K562 (cell line): ENCODE measurements around the gene BHLHE40. TPM values are rescaled to one million over a fixed set of nuclear protein-coding genes. Genes with fewer than 3 reads are reported as not detected.

Experiments
- ARHGAP35 ChIP-seq: fragments of 450-650 bp; IDR thresholded peaks from 2 replicates; pipeline ENCODE4 v1.6.1; 2018; ENCODE audit not compliant: partially characterized antibody
- CBFB ChIP-seq: sonication (generic); formaldehyde crosslinking; IDR thresholded peaks from 2 replicates; pipeline ENCODE4 v1.4.0; 2020; ENCODE audit warnings: mild to moderate bottlenecking, missing genetic modification reagents
- EP300 ChIP-seq: IDR thresholded peaks from 2 replicates; pipeline ENCODE4 v1.6.1; 2012; ENCODE audit warnings: low read length, improper control_type of control experiment
- ETV6 ChIP-seq, 3 experiments: fragments of 150-350 bp in 1 of 3; sonication (generic) in 1 of 3; formaldehyde crosslinking in 1 of 3; IDR thresholded peaks; 2 replicates each; pipeline versions ENCODE4 v1.6.1 to v1.8.0; 2014 to 2022; ENCODE audit warnings: borderline replicate concordance in 2 of 3, low read depth in 2 of 3, antibody characterized with exemption in 1 of 3, low read length in 1 of 3, mild to moderate bottlenecking in 1 of 3, missing genetic modification reagents in 1 of 3
- ILF3 ChIP-seq: fragments of 450-650 bp; IDR thresholded peaks from 2 replicates; pipeline ENCODE4 v1.6.1; 2018; ENCODE audit warnings: antibody characterized with exemption, mild to moderate bottlenecking, moderate library complexity, borderline replicate concordance
- MYNN ChIP-seq, 2 experiments: sonication (generic); formaldehyde crosslinking in 1 of 2; IDR thresholded peaks; 2 replicates each; pipeline versions ENCODE4 v1.5.0 to v1.6.1; 2016 to 2020; ENCODE audit warnings: antibody characterized with exemption in 1 of 2, missing genetic modification reagents in 1 of 2
- PHTF2 ChIP-seq: fragments of 250-450 bp; sonication (Bioruptor Pico); IDR thresholded peaks from 2 replicates; pipeline ENCODE4 v1.5.0; 2021; ENCODE audit warnings: mild to moderate bottlenecking
- POLR3A ChIP-seq: IDR thresholded peaks from 2 replicates; pipeline ENCODE4 v1.6.1; 2011; ENCODE audit warnings: borderline replicate concordance, mild to moderate bottlenecking, moderate library complexity; ENCODE audit not compliant: insufficient read length, insufficient read depth; ENCODE audit errors: extremely low read depth
- SMARCC2 ChIP-seq: fragments of 450-650 bp; IDR thresholded peaks from 2 replicates; pipeline ENCODE4 v1.6.1; 2017; ENCODE audit warnings: antibody characterized with exemption, moderate library complexity, mild to moderate bottlenecking, low read depth
- SRSF3 ChIP-seq: fragments of 200-400 bp; formaldehyde crosslinking; IDR thresholded peaks from 2 replicates; pipeline ENCODE4 v1.6.1; 2016; ENCODE audit warnings: mild to moderate bottlenecking, low read length, moderate library complexity; ENCODE audit not compliant: insufficient read depth
- WHSC1 ChIP-seq: IDR thresholded peaks from one replicate; pipeline ENCODE4 v1.6.1; 2012; ENCODE audit warnings: low read length, control low read depth, inconsistent platforms
- ZNF184 ChIP-seq: sonication (generic); formaldehyde crosslinking; IDR thresholded peaks from 2 replicates; pipeline ENCODE4 v1.5.0; 2020; ENCODE audit warnings: missing genetic modification reagents
- ZNF263 ChIP-seq: sonication (generic); formaldehyde crosslinking; IDR thresholded peaks from 2 replicates; pipeline ENCODE4 v1.8.0; 2022; ENCODE audit warnings: mild to moderate bottlenecking, missing genetic modification reagents, borderline replicate concordance
- polyA plus RNA-seq, 8 experiments: library from polyadenylated mRNA; depleted of rRNA in 4 of 8; stranded (reverse) in 5 of 8; unstranded in 3 of 8; fragments of >200 nt; fragmentation: Nextera tagmentation in 2 of 8; fragmentation: Illumina TruSeq in 1 of 8; extraction: Ambion mirVana in 2 of 8; extraction: Trizol in 1 of 8; gene quantifications; 2 replicates each; pipeline versions ENCODE4 v1.2.1 to v1.2.3, GENCODE V29; 2011 to 2014; ENCODE audit warnings: inconsistent platforms in 1 of 8, missing spikeins in 1 of 8
- total RNA-seq, 7 experiments: library from RNA; depleted of rRNA in 6 of 7; stranded (reverse); fragments of >200 nt in 6 of 7; fragmentation: Illumina TruSeq in 2 of 7; extraction: Trizol in 2 of 7; gene quantifications; 2 replicates each; pipeline versions ENCODE4 v1.2.1 to v1.2.3, GENCODE V29; 2011 to 2021; ENCODE audit warnings: low replicate concordance in 1 of 7
- TF ChIP-seq, protein P1 (sequence below): fragments of 450-650 bp; formaldehyde crosslinking; IDR thresholded peaks from 2 replicates; pipeline ENCODE4 v1.4.0; 2020; ENCODE audit warnings: mild to moderate bottlenecking, moderate library complexity
- TF ChIP-seq, protein P2 (sequence below): IDR thresholded peaks from 2 replicates; pipeline ENCODE4 v1.6.1; 2011; ENCODE audit not compliant: insufficient read length; ENCODE audit errors: extremely low read depth
- TF ChIP-seq, protein P3 (sequence below), 3 experiments: IDR thresholded peaks in 2 of 3; conservative IDR thresholded peaks in 1 of 3; 2 replicates each; pipeline ENCODE4 v1.5.1; 2011 to 2012; ENCODE audit warnings: low read length in 3 of 3, mild to moderate bottlenecking in 3 of 3, control low read depth in 2 of 3, improper control_type of control experiment in 1 of 3, inconsistent platforms in 1 of 3, low read depth in 1 of 3, mixed read lengths in 1 of 3, moderate library complexity in 1 of 3; ENCODE audit not compliant: insufficient read depth in 2 of 3
- TF ChIP-seq, protein P4 (sequence below): fragments of 250-450 bp; sonication (Bioruptor Pico); IDR thresholded peaks from 2 replicates; pipeline ENCODE4 v1.5.0; 2021
- TF ChIP-seq, protein P5 (sequence below): IDR thresholded peaks from 2 replicates; pipeline ENCODE4 v1.6.1; 2012; ENCODE audit warnings: low read depth, low read length, improper control_type of control experiment, borderline replicate concordance

Gene BHLHE40
- total and polyA plus RNA-seq, 9 of the 15 experiments (the other 6 are each of a cell fraction or from before 2014, with no cell fraction given), result 12.0 to 83.9 (median 31.4) TPM

DNA sequence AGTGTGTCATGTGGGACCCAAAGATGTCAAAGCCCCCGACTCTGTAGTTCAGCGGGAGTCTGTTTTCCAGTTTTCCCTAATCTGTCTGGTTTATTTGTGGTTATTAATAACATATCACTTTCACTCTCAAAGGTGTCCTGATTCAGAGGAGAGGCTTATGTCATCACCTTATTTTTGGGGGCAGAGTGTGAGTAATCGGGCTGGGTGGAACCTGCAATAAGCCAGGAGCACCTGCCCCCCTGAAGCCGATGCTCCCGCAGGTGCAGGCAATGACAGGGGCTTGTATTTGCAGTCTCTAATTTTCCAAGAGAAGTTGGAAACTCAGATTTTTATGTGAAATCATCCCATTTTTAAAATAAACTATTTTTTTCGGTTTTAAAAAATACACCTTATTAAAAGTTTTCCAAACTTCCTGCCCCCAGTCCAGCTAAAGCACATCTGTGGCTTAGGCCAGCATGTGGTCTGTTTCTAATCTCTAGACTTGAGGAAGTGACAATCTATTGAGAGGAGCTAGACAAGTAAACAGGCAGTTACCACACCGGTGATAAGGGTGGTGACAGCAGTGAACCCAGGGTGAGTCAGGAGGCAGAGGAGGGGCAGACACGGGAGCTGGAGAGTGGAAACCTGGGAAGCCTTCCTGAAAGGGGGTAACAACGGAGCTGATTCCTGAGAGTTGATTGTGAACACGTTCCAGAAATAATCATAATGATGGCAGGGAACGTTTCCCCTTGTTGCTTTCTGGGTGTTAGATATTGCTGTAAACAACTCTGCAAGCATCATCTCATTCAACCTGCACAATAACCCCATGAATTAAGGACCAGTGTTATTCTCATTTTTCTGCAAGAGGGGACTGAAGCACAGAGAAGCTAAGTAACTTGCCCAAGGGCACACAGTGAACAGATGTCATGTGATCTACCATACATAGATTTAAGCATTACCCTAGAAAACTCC is 37.2 kb downstream of the BHLHE40 start (continued):
- TF ChIP-seq, protein P1, sequence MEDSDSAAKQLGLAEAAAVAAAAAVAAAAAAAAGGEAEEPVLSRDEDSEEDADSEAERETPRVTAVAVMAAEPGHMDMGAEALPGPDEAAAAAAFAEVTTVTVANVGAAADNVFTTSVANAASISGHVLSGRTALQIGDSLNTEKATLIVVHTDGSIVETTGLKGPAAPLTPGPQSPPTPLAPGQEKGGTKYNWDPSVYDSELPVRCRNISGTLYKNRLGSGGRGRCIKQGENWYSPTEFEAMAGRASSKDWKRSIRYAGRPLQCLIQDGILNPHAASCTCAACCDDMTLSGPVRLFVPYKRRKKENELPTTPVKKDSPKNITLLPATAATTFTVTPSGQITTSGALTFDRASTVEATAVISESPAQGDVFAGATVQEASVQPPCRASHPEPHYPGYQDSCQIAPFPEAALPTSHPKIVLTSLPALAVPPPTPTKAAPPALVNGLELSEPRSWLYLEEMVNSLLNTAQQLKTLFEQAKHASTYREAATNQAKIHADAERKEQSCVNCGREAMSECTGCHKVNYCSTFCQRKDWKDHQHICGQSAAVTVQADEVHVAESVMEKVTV (CRISPR knock-in tag), result no peak
- no peak for TF ChIP-seq PHTF2 (CRISPR knock-in tag)
- TF ChIP-seq, protein P2, sequence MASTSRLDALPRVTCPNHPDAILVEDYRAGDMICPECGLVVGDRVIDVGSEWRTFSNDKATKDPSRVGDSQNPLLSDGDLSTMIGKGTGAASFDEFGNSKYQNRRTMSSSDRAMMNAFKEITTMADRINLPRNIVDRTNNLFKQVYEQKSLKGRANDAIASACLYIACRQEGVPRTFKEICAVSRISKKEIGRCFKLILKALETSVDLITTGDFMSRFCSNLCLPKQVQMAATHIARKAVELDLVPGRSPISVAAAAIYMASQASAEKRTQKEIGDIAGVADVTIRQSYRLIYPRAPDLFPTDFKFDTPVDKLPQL, result no peak
- no peak for TF ChIP-seq SRSF3
- TF ChIP-seq ZNF184 (CRISPR knock-in tag), result no peak
- TF ChIP-seq CBFB (CRISPR knock-in tag), result no peak
- no peak for TF ChIP-seq ARHGAP35
- no peak for TF ChIP-seq WHSC1
- peak; percentile 96 for TF ChIP-seq SMARCC2
- no peak; the same call in 1 of the 2 replicates for TF ChIP-seq ZNF263 (CRISPR knock-in tag)
- TF ChIP-seq EP300, result peak; percentile 100
- TF ChIP-seq, protein P3, sequence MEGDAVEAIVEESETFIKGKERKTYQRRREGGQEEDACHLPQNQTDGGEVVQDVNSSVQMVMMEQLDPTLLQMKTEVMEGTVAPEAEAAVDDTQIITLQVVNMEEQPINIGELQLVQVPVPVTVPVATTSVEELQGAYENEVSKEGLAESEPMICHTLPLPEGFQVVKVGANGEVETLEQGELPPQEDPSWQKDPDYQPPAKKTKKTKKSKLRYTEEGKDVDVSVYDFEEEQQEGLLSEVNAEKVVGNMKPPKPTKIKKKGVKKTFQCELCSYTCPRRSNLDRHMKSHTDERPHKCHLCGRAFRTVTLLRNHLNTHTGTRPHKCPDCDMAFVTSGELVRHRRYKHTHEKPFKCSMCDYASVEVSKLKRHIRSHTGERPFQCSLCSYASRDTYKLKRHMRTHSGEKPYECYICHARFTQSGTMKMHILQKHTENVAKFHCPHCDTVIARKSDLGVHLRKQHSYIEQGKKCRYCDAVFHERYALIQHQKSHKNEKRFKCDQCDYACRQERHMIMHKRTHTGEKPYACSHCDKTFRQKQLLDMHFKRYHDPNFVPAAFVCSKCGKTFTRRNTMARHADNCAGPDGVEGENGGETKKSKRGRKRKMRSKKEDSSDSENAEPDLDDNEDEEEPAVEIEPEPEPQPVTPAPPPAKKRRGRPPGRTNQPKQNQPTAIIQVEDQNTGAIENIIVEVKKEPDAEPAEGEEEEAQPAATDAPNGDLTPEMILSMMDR (IDR thresholded peaks at IDR 0.05 in 2 of 3, conservative IDR thresholded peaks at IDR 0.05 in 1 of 3; ENCODE audit: insufficient read depth in 2 of 3, low read depth in 1 of 3, low read length in 3 of 3), result no peak; a peak in 1 of 6 replicates
- no peak for TF ChIP-seq POLR3A
- peak in 1 of 2 experiments; percentile 62; a peak in 1 of 4 replicates for TF ChIP-seq ETV6 (IDR thresholded peaks at IDR 0.05; ENCODE audit: borderline replicate concordance in 1 of 2, low read depth in 2 of 2, low read length in 1 of 2)
- no peak for TF ChIP-seq ETV6 (CRISPR knock-in tag; IDR thresholded peaks at IDR 0.05; ENCODE audit: borderline replicate concordance)
- TF ChIP-seq, protein P4, sequence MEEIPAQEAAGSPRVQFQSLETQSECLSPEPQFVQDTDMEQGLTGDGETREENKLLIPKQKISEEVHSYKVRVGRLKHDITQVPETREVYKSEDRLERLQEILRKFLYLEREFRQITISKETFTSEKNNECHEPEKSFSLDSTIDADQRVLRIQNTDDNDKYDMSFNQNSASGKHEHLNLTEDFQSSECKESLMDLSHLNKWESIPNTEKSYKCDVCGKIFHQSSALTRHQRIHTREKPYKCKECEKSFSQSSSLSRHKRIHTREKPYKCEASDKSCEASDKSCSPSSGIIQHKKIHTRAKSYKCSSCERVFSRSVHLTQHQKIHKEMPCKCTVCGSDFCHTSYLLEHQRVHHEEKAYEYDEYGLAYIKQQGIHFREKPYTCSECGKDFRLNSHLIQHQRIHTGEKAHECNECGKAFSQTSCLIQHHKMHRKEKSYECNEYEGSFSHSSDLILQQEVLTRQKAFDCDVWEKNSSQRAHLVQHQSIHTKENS (CRISPR knock-in tag), result no peak
- peak; percentile 93 for TF ChIP-seq MYNN (IDR thresholded peaks at IDR 0.05)
- no peak for TF ChIP-seq MYNN (CRISPR knock-in tag; IDR thresholded peaks at IDR 0.05)
- TF ChIP-seq, protein P5, sequence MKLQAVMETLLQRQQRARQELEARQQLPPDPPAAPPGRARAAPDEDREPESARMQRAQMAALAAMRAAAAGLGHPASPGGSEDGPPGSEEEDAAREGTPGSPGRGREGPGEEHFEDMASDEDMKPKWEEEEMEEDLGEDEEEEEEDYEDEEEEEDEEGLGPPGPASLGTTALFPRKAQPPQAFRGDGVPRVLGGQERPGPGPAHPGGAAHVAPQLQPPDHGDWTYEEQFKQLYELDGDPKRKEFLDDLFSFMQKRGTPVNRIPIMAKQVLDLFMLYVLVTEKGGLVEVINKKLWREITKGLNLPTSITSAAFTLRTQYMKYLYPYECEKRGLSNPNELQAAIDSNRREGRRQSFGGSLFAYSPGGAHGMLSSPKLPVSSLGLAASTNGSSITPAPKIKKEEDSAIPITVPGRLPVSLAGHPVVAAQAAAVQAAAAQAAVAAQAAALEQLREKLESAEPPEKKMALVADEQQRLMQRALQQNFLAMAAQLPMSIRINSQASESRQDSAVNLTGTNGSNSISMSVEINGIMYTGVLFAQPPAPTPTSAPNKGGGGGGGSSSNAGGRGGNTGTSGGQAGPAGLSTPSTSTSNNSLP, result peak; percentile 27; the same call in 1 of the 2 replicates
- TF ChIP-seq ILF3, result no peak
